Upper lobe of right lung (tissue), 1 donor: ENCODE data around the gene PROM2. TPM values are rescaled to one million over a fixed set of nuclear protein-coding genes. Genes with fewer than 3 reads are reported as not detected.

Source experiments
- ATAC-seq: fragments of 200-7000 bp; cut with Tn5 transposase; one replicate; pipeline ENCODE4 v1.9.1; 2020; ENCODE audit warnings: mild to moderate bottlenecking, moderate library complexity
- DNase-seq: peaks from one replicate; pipeline ENCODE4 v3.0.0-alpha.2; 2020
- H3K27ac ChIP-seq: fragments of 200-600 bp; one replicate; pipeline ENCODE4 v1.8.0; 2022
- H3K27me3 ChIP-seq: fragments of 200-600 bp; one replicate; pipeline ENCODE4 v1.8.0; 2022; ENCODE audit warnings: mild to moderate bottlenecking
- H3K36me3 ChIP-seq: fragments of 200-600 bp; one replicate; pipeline ENCODE4 v1.8.0; 2022
- H3K4me1 ChIP-seq: fragments of 200-600 bp; one replicate; pipeline ENCODE4 v1.8.0; 2022
- H3K4me3 ChIP-seq: fragments of 200-600 bp; one replicate; pipeline ENCODE4 v1.8.0; 2022; ENCODE audit warnings: mild to moderate bottlenecking
- H3K9me3 ChIP-seq: fragments of 200-600 bp; one replicate; pipeline ENCODE4 v1.8.0; 2022
- CTCF ChIP-seq: fragments of 200-600 bp; IDR thresholded peaks from one replicate; pipeline ENCODE4 v1.8.0; 2022; ENCODE audit warnings: antibody characterized with exemption
- intact Hi-C: fragments of 100-400 bp; cut with DNase I; formaldehyde crosslinking; loops from one replicate; pipeline ENCODE4 v1.11.0; 2022
- total RNA-seq: library from RNA; stranded (reverse); fragmentation: NEBNext Ultra II Directional; extraction: Animal tissue kit (Norgen Biotek cat#: 25700); gene quantifications from one replicate; pipeline ENCODE4 v1.2.1, GENCODE V29; 2021
- donor health status: DM: no; HTN: yes; CAD: no; lungs with severe emphysema.

Gene PROM2
- total RNA-seq, 1 donor from 2014 or later, result 6.0 TPM

DNA sequence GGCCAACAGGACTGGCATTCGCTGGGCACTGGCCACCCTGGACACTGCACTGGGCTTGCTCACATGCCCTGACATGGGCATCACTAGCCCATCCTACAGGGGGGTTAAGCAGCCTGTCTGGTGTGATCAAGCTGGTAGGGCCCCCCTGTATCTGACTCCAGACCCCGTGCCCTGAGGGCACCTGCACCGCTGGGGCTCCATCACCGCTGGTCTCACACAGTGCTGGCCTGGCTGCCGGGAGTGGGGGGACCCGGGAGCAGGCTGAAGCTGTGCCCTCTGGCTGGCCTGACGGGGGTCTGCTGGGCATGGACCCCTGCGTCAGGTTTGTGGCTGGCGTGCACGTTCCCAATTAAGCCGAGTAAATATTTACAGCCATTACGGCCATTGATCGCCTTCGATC lies 55.2 kb downstream of the PROM2 start:
- no peaks in the 10 kb centered on the region for H3K9me3 ChIP-seq
- H3K27ac ChIP-seq, result no peak overlapping the region
- no peaks in the 10 kb centered on the region for H3K27me3 ChIP-seq
- intact Hi-C loops, result no loop called here
- ATAC-seq (no peak), DNase-seq (no peak)
- no peak overlapping the region for H3K4me3 ChIP-seq
- no peaks in the 10 kb centered on the region for H3K4me1 ChIP-seq
- TF ChIP-seq CTCF, result no peak
- no peaks in the 10 kb centered on the region for H3K36me3 ChIP-seq

DNA sequence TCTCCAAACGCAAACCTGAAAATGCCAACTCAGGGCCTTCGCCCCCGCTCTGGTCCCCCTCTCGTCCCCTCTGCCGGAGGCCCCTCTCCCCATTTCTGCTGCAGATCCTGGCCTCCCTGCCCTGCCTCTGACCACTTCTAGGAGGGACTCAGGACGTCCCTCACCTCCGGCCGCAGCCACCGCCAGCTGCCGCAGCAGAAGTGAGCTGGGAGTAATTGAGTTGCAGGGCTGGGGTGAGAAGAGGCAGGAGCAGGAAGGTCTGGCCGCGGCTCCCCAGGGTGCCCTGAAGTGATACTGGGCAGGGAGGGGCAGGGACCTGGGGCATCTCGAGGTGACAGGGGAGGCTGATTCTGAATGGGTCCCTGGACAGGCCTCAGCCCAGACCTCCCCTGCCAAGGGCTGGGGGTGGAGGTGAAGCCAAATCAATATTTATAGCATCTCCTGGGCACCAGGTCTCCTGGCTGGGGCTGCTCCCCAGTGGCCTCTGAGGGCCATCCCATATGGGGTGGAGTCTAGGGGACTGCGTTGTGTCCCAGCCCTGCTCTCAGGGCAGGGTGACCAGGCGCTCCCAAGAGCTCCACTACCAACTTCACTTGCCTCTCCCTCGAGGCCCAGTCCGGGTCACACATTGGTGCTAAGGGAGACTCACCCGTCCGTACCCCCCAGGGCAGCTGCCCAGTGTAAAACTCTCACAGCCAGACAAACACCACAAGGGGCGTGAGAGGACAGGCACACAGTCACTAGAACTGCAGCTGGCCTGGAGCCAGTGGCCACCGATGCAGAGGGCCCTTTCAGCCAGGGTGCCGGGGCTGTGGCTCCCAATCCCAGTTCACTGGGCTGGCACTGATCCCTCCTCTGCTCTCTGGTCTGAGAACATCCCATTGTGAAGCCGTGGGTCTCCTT lies 55.9 kb downstream of the PROM2 start:
- intact Hi-C loops, result no loop called here
- no peak for TF ChIP-seq CTCF
- Histone ChIP-seq H3K4me3 (no peak overlapping the region), H3K4me1 (no peaks in the 10 kb centered on the region), H3K27ac (no peak overlapping the region), H3K27me3 (no peaks in the 10 kb centered on the region), H3K36me3 (no peaks in the 10 kb centered on the region), H3K9me3 (no peaks in the 10 kb centered on the region)
- ATAC-seq (no peak), DNase-seq (no peak)

- Histone ChIP-seq H3K4me1 (no peaks in the 10 kb centered on the region), H3K9me3 (no peaks in the 10 kb centered on the region), H3K27ac (no peak overlapping the region), H3K27me3 (no peaks in the 10 kb centered on the region), H3K4me3 (no peak overlapping the region), H3K36me3 (no peaks in the 10 kb centered on the region)
- no peak for TF ChIP-seq CTCF
- intact Hi-C loops, result no loop called here
- ATAC-seq (no peak), DNase-seq (no peak)
These were observed 56.6 kb downstream of the PROM2 start for GRCh38 chr2:95330794-95331338.

- Histone ChIP-seq H3K4me1 (no peaks in the 10 kb centered on the region), H3K36me3 (no peaks in the 10 kb centered on the region), H3K27ac (no peak overlapping the region), H3K4me3 (no peak overlapping the region), H3K27me3 (no peaks in the 10 kb centered on the region), H3K9me3 (no peaks in the 10 kb centered on the region)
- DNase-seq (peak; percentile 34), ATAC-seq (no peak)
- no peak for TF ChIP-seq CTCF
- intact Hi-C loops, result no loop called here
These were observed 57.4 kb downstream of the PROM2 start for GRCh38 chr2:95331606-95332005.

DNA sequence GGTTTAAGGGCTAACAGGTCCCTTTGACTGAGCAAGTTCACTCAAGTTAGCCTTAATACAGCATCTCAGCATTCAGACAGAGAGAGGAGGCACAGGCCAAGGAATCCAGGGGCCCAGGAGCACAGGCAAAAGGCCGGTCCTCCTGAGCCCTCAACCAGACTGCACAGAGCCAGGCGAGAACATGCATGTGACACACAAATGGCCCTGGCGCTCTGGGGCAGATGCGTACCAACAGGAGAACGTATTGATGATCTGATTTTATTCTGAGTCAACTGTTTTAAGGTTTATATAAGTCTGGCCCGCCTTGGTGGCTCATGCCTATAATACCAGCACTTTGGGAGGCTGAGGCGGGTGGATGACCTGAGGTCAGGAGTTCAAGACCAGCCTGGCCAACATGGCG lies 57.8 kb downstream of the PROM2 start:
- H3K27ac ChIP-seq, result no peak overlapping the region
- H3K36me3 ChIP-seq, result no peaks in the 10 kb centered on the region
- no peak for TF ChIP-seq CTCF
- no peak overlapping the region for H3K4me3 ChIP-seq
- no peaks in the 10 kb centered on the region for H3K27me3 ChIP-seq
- H3K4me1 ChIP-seq, result no peaks in the 10 kb centered on the region
- no peak for ATAC-seq
- H3K9me3 ChIP-seq, result no peaks in the 10 kb centered on the region
- intact Hi-C loops, result no loop called here
- DNase-seq, result peak; percentile 26
